MM.1S (cell line): ENCODE results near the gene ODAD4.

Source experiments
- DNase-seq: peaks from one replicate; pipeline ENCODE4 v3.0.0-alpha.2; 2015
- H2AFZ ChIP-seq: fragments of 300-600 bp; sonication (generic); 2 replicates; pipeline ENCODE4 v1.6.0; 2016; ENCODE audit warnings: antibody characterized with exemption, low read length
- H3F3A ChIP-seq: fragments of 300-600 bp; sonication (generic); 2 replicates; pipeline ENCODE4 v1.6.1; 2016; ENCODE audit warnings: mild to moderate bottlenecking, antibody characterized with exemption, low read length, moderate library complexity, mixed read lengths; ENCODE audit not compliant: insufficient read depth
- H3K27ac ChIP-seq: fragments of 300-600 bp; sonication (generic); 2 replicates; pipeline ENCODE4 v1.5.1; 2016; ENCODE audit warnings: mild to moderate bottlenecking, low read length
- H3K27me3 ChIP-seq: fragments of 300-600 bp; sonication (generic); replicated peaks from 2 replicates; pipeline ENCODE4 v1.6.0; 2016; ENCODE audit warnings: low read length; ENCODE audit not compliant: insufficient read depth
- H3K36me3 ChIP-seq: fragments of 300-600 bp; sonication (generic); replicated peaks from 2 replicates; pipeline ENCODE4 v1.6.1; 2016; ENCODE audit warnings: mild to moderate bottlenecking, low read length, mixed read lengths; ENCODE audit not compliant: insufficient read depth
- H3K4me1 ChIP-seq: fragments of 300-600 bp; sonication (generic); 2 replicates; pipeline ENCODE4 v1.6.1; 2016; ENCODE audit warnings: low read length, mixed read lengths
- H3K4me2 ChIP-seq: fragments of 300-600 bp; sonication (generic); 2 replicates; pipeline ENCODE4 v1.6.0; 2016; ENCODE audit warnings: low read depth, low read length
- H3K4me3 ChIP-seq: fragments of 300-600 bp; sonication (generic); 2 replicates; pipeline ENCODE4 v1.5.1; 2016; ENCODE audit warnings: low read length, mixed read lengths
- H3K79me2 ChIP-seq: fragments of 300-600 bp; sonication (generic); 2 replicates; pipeline ENCODE4 v1.6.1; 2016; ENCODE audit warnings: mixed run types, low read length, mixed read lengths
- H3K9ac ChIP-seq: fragments of 300-600 bp; sonication (generic); 2 replicates; pipeline ENCODE4 v1.6.1; 2016; ENCODE audit warnings: low read length, mixed read lengths
- H3K9me2 ChIP-seq: fragments of 300-600 bp; sonication (generic); replicated peaks from 2 replicates; pipeline ENCODE4 v1.6.1; 2016; ENCODE audit warnings: mild to moderate bottlenecking, low read length, mixed read lengths; ENCODE audit not compliant: insufficient read depth
- H3K9me3 ChIP-seq: fragments of 300-600 bp; sonication (generic); replicated peaks from 2 replicates; pipeline ENCODE4 v1.6.1; 2016; ENCODE audit warnings: mild to moderate bottlenecking, low read length, mixed read lengths; ENCODE audit not compliant: insufficient read depth
- H4K20me1 ChIP-seq: fragments of 300-600 bp; sonication (generic); 2 replicates; pipeline ENCODE4 v1.6.1; 2016; ENCODE audit warnings: mild to moderate bottlenecking, low read length, moderate library complexity, mixed read lengths; ENCODE audit not compliant: insufficient read depth
- CTCF ChIP-seq: fragments of 300-600 bp; sonication (generic); IDR thresholded peaks from 2 replicates; pipeline ENCODE4 v1.5.1; 2016; ENCODE audit warnings: antibody characterized with exemption, low read length, mixed read lengths
- EZH2 ChIP-seq: fragments of 300-600 bp; sonication (generic); optimal IDR thresholded peaks from 2 replicates; pipeline ENCODE3; 2017; ENCODE audit warnings: low read depth, mild to moderate bottlenecking, antibody characterized with exemption, low read length, mixed read lengths
- EZH2phosphoT487 ChIP-seq: fragments of 300-600 bp; sonication (generic); IDR thresholded peaks from 2 replicates; pipeline ENCODE4 v1.6.1; 2018; ENCODE audit warnings: antibody characterized with exemption, low read length

Gene ODAD4

DNA sequence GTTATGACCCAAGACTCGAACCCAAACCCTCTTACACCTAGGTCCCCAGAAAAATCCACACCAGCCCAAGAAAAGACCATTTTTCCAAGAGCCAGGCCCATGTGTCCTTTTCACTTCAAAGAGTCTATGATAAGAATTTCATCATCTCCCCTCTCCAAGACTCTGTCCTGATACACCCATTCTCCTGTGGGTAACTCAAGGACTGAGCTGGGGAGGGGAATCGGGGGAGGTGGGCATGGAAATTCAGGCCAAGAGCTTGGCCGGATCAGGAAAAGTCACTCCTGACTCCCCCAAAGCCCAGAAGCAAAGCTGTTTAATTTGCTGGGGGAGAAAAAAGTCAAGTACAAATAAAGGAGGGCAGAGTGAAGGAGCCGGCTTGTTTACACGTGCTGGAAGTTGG lies 15.4 kb upstream of the ODAD4 start:
- H3K9ac ChIP-seq = no peak overlapping the region
- peaks cover 72% of the 10 kb centered on the region for H3K79me2 ChIP-seq
- H3K27me3 ChIP-seq = no peaks in the 10 kb centered on the region
- no peak overlapping the region for H2AFZ ChIP-seq
- no peaks in the 10 kb centered on the region for H3F3A ChIP-seq
- DNase-seq = no peak
- no peak overlapping the region for H3K4me2 ChIP-seq
- no peaks in the 10 kb centered on the region for H3K9me3 ChIP-seq
- TF ChIP-seq EZH2 (no peak), CTCF (no peak), EZH2phosphoT487 (no peak)
- H3K36me3 ChIP-seq = peaks cover 15% of the 10 kb centered on the region
- no peak overlapping the region for H3K27ac ChIP-seq
- no peaks in the 10 kb centered on the region for H3K9me2 ChIP-seq
- no peak overlapping the region for H3K4me3 ChIP-seq
- 0 out of 2 replicates have a peak, but pooled peaks cover 5% of the 10 kb centered on the region for H4K20me1 ChIP-seq
- peaks cover 12% of the 10 kb centered on the region; the same call in 1 of the 2 replicates for H3K4me1 ChIP-seq

- TF ChIP-seq EZH2 (no peak), CTCF (no peak), EZH2phosphoT487 (no peak)
- Histone ChIP-seq H3K9ac (no peak overlapping the region), H3K36me3 (peaks cover 15% of the 10 kb centered on the region), H3K4me2 (no peak overlapping the region), H2AFZ (no peak overlapping the region), H3F3A (no peaks in the 10 kb centered on the region), H3K27me3 (no peaks in the 10 kb centered on the region), H3K4me3 (no peak overlapping the region), H3K79me2 (peaks cover 72% of the 10 kb centered on the region), H3K27ac (no peak overlapping the region), H3K9me3 (no peaks in the 10 kb centered on the region), H3K4me1 (peaks cover 12% of the 10 kb centered on the region; the same call in 1 of the 2 replicates), H3K9me2 (no peaks in the 10 kb centered on the region), H4K20me1 (0 out of 2 replicates have a peak, but pooled peaks cover 5% of the 10 kb centered on the region)
- no peak for DNase-seq
Observed at GRCh38 chr17:41915566-41915965, 14.9 kb upstream of the ODAD4 start.

- Histone ChIP-seq H4K20me1 (0 out of 2 replicates have a peak, but pooled peaks cover 5% of the 10 kb centered on the region), H3K4me2 (peak overlapping the region; percentile 83; the same call in 1 of the 2 replicates), H3K36me3 (peaks cover 7% of the 10 kb centered on the region; the same call in 1 of the 2 replicates), H3K27me3 (no peaks in the 10 kb centered on the region), H3F3A (no peaks in the 10 kb centered on the region), H3K9me3 (no peaks in the 10 kb centered on the region), H3K4me3 (peak overlapping the region; percentile 98; the same call in 1 of the 2 replicates), H3K9me2 (no peaks in the 10 kb centered on the region), H3K4me1 (peaks cover 12% of the 10 kb centered on the region; the same call in 1 of the 2 replicates), H3K27ac (no peak overlapping the region), H3K9ac (peak overlapping the region; percentile 90; the same call in 1 of the 2 replicates), H2AFZ (no peak overlapping the region), H3K79me2 (peaks cover 66% of the 10 kb centered on the region)
- TF ChIP-seq EZH2phosphoT487 (no peak), CTCF (no peak), EZH2 (no peak)
- DNase-seq = no peak
Observed at GRCh38 chr17:41917192-41917591, 13.2 kb upstream of the ODAD4 start.
